HEK293 (cell line): ENCODE data around the gene HOXA4.
A peak's percentile ranks its signal among the peaks of the same experiment; 100 is the strongest.

ENCODE experiments used
- CTCF ChIA-PET: fragments of 350-600 bp; formaldehyde crosslinking; extraction: SDS; loops from one replicate; lab custom pipeline; 2021; ENCODE audit warnings: antibody characterized with exemption; lab: Yijun Ruan, JAX
- POLR2A ChIA-PET: fragments of 300-600 bp; formaldehyde crosslinking; extraction: SDS; loops from one replicate; lab custom pipeline; 2020; ENCODE audit warnings: antibody characterized with exemption, inconsistent platforms; lab: Yijun Ruan, JAX
- H3K27ac ChIP-seq: fragments of 200-500 bp; sonication (Bioruptor generic); 2 replicates; pipeline ENCODE4 v1.5.1; 2014; ENCODE audit warnings: low read depth, low read length, control low read depth, inconsistent platforms; ENCODE audit errors: extremely low read depth
- H3K36me3 ChIP-seq, 2 experiments: fragments of 200-500 bp in 1 of 2; sonication (Bioruptor generic) in 1 of 2; 1 replicate in 1 of 2; 2 replicates in 1 of 2; pipeline ENCODE4 v1.5.1; 2014 to 2017; ENCODE audit warnings: inconsistent platforms in 2 of 2, low read length in 2 of 2; ENCODE audit not compliant: control insufficient read depth in 2 of 2, insufficient read depth in 1 of 2
- H3K4me1 ChIP-seq: fragments of 200-500 bp; sonication (Bioruptor generic); 2 replicates; pipeline ENCODE4 v1.5.1; 2014; ENCODE audit warnings: mild to moderate bottlenecking, low read length, inconsistent platforms; ENCODE audit not compliant: control insufficient read depth, insufficient read depth
- H3K4me3 ChIP-seq: 2 replicates; pipeline ENCODE4 v1.5.1; 2011; ENCODE audit warnings: low read depth, mild to moderate bottlenecking, control low read depth, low read length, moderate library complexity
- H3K9me3 ChIP-seq: fragments of 200-500 bp; sonication (Bioruptor generic); 2 replicates; pipeline ENCODE4 v1.5.1; 2014; ENCODE audit warnings: low read depth, low read length, inconsistent platforms; ENCODE audit not compliant: control insufficient read depth, insufficient read depth
- EGR2 ChIP-seq: fragments of 450-650 bp; formaldehyde crosslinking; IDR thresholded peaks from 2 replicates; pipeline ENCODE4 v1.5.1; 2016; ENCODE audit warnings: low read depth, missing biosample characterization, missing genetic modification characterization
- KLF9 ChIP-seq: fragments of 450-650 bp; formaldehyde crosslinking; IDR thresholded peaks from 2 replicates; pipeline ENCODE4 v1.5.1; 2016; ENCODE audit warnings: missing biosample characterization, missing genetic modification characterization, low read depth
- SCRT2 ChIP-seq: fragments of 450-650 bp; formaldehyde crosslinking; IDR thresholded peaks from 2 replicates; pipeline ENCODE4 v1.5.1; 2016; ENCODE audit warnings: missing biosample characterization, missing genetic modification characterization
- ZBTB8A ChIP-seq: fragments of 450-650 bp; formaldehyde crosslinking; IDR thresholded peaks from 2 replicates; pipeline ENCODE4 v1.5.1; 2016; ENCODE audit warnings: missing biosample characterization, missing genetic modification characterization
- ZEB2 ChIP-seq: fragments of 450-650 bp; formaldehyde crosslinking; IDR thresholded peaks from 2 replicates; pipeline ENCODE4 v1.5.1; 2016; ENCODE audit warnings: missing biosample characterization, missing genetic modification characterization
- ZNF16 ChIP-seq: fragments of 450-650 bp; formaldehyde crosslinking; IDR thresholded peaks from 2 replicates; pipeline ENCODE4 v1.5.1; 2016; ENCODE audit warnings: low read depth, missing biosample characterization, missing genetic modification characterization
- ZNF184 ChIP-seq: fragments of 450-650 bp; IDR thresholded peaks from 2 replicates; pipeline ENCODE4 v1.5.1; 2018; ENCODE audit warnings: missing biosample characterization, mild to moderate bottlenecking, missing genetic modification characterization
- ZNF2 ChIP-seq: fragments of 450-650 bp; formaldehyde crosslinking; IDR thresholded peaks from 2 replicates; pipeline ENCODE4 v1.5.1; 2016; ENCODE audit warnings: missing biosample characterization, missing genetic modification characterization
- ZNF266 ChIP-seq: fragments of 450-650 bp; formaldehyde crosslinking; IDR thresholded peaks from 2 replicates; pipeline ENCODE4 v1.5.1; 2016; ENCODE audit warnings: missing biosample characterization, missing genetic modification characterization, low read depth
- ZNF324 ChIP-seq: fragments of 450-650 bp; formaldehyde crosslinking; IDR thresholded peaks from 2 replicates; pipeline ENCODE4 v1.5.1; 2016; ENCODE audit warnings: missing biosample characterization, missing genetic modification characterization
- ZNF501 ChIP-seq: fragments of 450-650 bp; formaldehyde crosslinking; IDR thresholded peaks from 2 replicates; pipeline ENCODE4 v1.5.1; 2016; ENCODE audit warnings: missing biosample characterization, missing genetic modification characterization
- ZNF624 ChIP-seq: fragments of 450-650 bp; formaldehyde crosslinking; IDR thresholded peaks from 2 replicates; pipeline ENCODE4 v1.5.1; 2017; ENCODE audit warnings: missing biosample characterization, missing genetic modification characterization
- ZNF626 ChIP-seq: fragments of 450-650 bp; sonication (Bioruptor Pico); formaldehyde crosslinking; IDR thresholded peaks from 2 replicates; pipeline ENCODE4 v1.5.1; 2018; ENCODE audit warnings: missing biosample characterization, missing genetic modification characterization, inconsistent platforms
- ZNF768 ChIP-seq: fragments of 450-650 bp; formaldehyde crosslinking; IDR thresholded peaks from 2 replicates; pipeline ENCODE4 v1.5.1; 2018; ENCODE audit warnings: missing biosample characterization, mild to moderate bottlenecking, missing genetic modification characterization
- ZNF776 ChIP-seq: fragments of 450-650 bp; formaldehyde crosslinking; IDR thresholded peaks from 2 replicates; pipeline ENCODE4 v1.5.0; 2017; ENCODE audit warnings: missing biosample characterization, missing genetic modification characterization, borderline replicate concordance
- ZNF837 ChIP-seq: fragments of 450-650 bp; formaldehyde crosslinking; IDR thresholded peaks from 2 replicates; pipeline ENCODE4 v1.5.1; 2016; ENCODE audit warnings: missing biosample characterization, missing genetic modification characterization
- TF ChIP-seq, protein P1 (sequence below): fragments of 450-650 bp; formaldehyde crosslinking; IDR thresholded peaks from 2 replicates; pipeline ENCODE4 v1.5.1; 2016; ENCODE audit warnings: missing biosample characterization, missing genetic modification characterization, borderline replicate concordance
- TF ChIP-seq, protein P2 (sequence below): fragments of 450-650 bp; formaldehyde crosslinking; IDR thresholded peaks from 2 replicates; pipeline ENCODE4 v1.5.1; 2017; ENCODE audit warnings: missing biosample characterization, mild to moderate bottlenecking, missing genetic modification characterization, moderate library complexity
- TF ChIP-seq, protein P3 (sequence below): fragments of 450-650 bp; formaldehyde crosslinking; IDR thresholded peaks from 2 replicates; pipeline ENCODE4 v1.5.1; 2017; ENCODE audit warnings: missing biosample characterization, missing genetic modification characterization
- TF ChIP-seq, protein P4 (sequence below): sonication (generic); formaldehyde crosslinking; IDR thresholded peaks from 2 replicates; pipeline ENCODE4 v1.8.1; 2022; ENCODE audit warnings: mild to moderate bottlenecking, moderate library complexity, missing genetic modification reagents
- TF ChIP-seq, protein P5 (sequence below): fragments of 450-650 bp; formaldehyde crosslinking; IDR thresholded peaks from 2 replicates; pipeline ENCODE4 v1.5.1; 2016; ENCODE audit warnings: missing biosample characterization, missing genetic modification characterization
- TF ChIP-seq, protein P6 (sequence below): fragments of 450-650 bp; formaldehyde crosslinking; IDR thresholded peaks from 2 replicates; pipeline ENCODE4 v1.5.1; 2016; ENCODE audit warnings: missing biosample characterization, missing genetic modification characterization

HOXA4 gene

DNA sequence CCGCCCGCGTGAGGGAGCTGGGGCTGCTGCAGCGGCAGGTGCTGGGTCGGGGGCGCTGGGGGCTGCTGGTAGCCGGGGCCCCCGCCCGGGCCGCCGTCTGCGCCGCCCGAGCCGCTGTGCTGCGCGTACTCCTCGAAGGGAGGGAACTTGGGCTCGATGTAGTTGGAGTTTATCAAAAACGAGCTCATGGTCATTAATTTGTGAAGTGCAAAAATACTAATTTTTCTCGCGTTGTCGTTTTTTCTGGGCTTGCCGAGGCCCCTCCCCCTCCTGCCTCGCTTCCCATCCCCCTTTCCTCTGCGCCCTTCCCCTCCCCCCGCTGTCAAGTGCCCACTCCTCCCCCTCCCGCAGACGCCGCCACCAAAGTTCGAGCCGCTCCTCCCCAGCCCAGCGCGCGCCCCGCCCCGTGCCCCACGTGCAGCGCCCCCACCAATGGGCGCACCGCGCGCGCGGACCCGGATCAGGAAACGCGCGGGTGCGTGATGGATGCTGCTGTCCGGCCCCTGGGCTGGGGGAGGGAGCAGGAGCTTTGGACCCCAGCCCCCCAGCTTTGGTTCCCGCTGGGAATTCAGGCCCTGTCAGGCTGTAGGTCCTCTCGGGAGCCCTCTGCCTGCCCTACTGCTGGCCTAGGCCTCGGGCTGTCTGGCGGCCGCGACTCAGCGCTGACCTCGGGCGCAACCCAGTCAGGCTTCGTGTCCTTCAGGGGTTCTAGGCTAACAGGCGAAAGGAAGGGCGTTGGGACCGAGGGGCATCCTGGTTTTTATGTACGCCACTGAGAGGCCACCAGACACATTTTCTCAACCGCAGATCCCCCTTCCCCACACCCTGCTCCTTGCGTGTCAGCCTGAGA lies at the start of gene HOXA4:
Gene HOXA4 (minus strand): TSS at position 218 of the 850 bp plus-strand sequence. CDS start 24 bp downstream, at position 194.
- ChIA-PET CTCF (interaction anchor here (0.7 to 2.7 kb wide), 12 partner anchors 9 to 923 kb away, joined by 3 to 12 read pairs (median 5); partner anchors contain the start of genes HOXA5 and HOXA6), POLR2A (interaction anchor here (1.1 to 2.2 kb wide), 11 partner anchors 11 to 273 kb away, joined by 3 to 29 read pairs (median 6); partner anchors contain the start of genes HOXA1, HOXA5, HOXA7 and SKAP2)
- peak within 1 kb of the TSS; percentile 52 for H3K4me3 ChIP-seq
- no peaks in the 10 kb centered on the region for H3K9me3 ChIP-seq
- peaks cover 78% of the 10 kb centered on the region for H3K4me1 ChIP-seq
- peak within 1 kb of the TSS; percentile 100 for H3K27ac ChIP-seq
- H3K36me3 ChIP-seq, result peaks cover 5 to 12% of the 10 kb centered on the region in 2 experiments; a peak in 1 of 3 replicates
- TF ChIP-seq ZNF324 (tag by site-specific recombination) (0 out of 2 replicates have a peak, but pooled peaks have one; percentile 13), EGR2 (no peak; the same call in 1 of the 2 replicates), ZNF624 (tag by site-specific recombination) (no peak), ZNF768 (tag by site-specific recombination) (no peak), ZBTB8A (tag by site-specific recombination) (peak; percentile 98), ZNF776 (tag by site-specific recombination) (no peak), ZNF184 (tag by site-specific recombination) (no peak), ZEB2 (tag by site-specific recombination) (0 out of 2 replicates have a peak, but pooled peaks have one; percentile 59), ZNF266 (tag by site-specific recombination) (no peak), ZNF501 (tag by site-specific recombination) (peak; percentile 70; the same call in 1 of the 2 replicates), SCRT2 (tag by site-specific recombination) (no peak), ZNF2 (tag by site-specific recombination) (no peak), ZNF626 (tag by site-specific recombination) (no peak), KLF9 (tag by site-specific recombination) (peak; percentile 68), ZNF16 (tag by site-specific recombination) (no peak), ZNF837 (tag by site-specific recombination) (no peak)
- TF ChIP-seq, protein P1, sequence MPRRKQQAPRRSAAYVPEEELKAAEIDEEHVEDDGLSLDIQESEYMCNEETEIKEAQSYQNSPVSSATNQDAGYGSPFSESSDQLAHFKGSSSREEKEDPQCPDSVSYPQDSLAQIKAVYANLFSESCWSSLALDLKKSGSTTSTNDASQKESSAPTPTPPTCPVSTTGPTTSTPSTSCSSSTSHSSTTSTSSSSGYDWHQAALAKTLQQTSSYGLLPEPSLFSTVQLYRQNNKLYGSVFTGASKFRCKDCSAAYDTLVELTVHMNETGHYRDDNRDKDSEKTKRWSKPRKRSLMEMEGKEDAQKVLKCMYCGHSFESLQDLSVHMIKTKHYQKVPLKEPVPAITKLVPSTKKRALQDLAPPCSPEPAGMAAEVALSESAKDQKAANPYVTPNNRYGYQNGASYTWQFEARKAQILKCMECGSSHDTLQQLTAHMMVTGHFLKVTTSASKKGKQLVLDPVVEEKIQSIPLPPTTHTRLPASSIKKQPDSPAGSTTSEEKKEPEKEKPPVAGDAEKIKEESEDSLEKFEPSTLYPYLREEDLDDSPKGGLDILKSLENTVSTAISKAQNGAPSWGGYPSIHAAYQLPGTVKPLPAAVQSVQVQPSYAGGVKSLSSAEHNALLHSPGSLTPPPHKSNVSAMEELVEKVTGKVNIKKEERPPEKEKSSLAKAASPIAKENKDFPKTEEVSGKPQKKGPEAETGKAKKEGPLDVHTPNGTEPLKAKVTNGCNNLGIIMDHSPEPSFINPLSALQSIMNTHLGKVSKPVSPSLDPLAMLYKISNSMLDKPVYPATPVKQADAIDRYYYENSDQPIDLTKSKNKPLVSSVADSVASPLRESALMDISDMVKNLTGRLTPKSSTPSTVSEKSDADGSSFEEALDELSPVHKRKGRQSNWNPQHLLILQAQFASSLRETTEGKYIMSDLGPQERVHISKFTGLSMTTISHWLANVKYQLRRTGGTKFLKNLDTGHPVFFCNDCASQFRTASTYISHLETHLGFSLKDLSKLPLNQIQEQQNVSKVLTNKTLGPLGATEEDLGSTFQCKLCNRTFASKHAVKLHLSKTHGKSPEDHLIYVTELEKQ (tag by site-specific recombination), result peak; percentile 39; the same call in 1 of the 2 replicates
- TF ChIP-seq, protein P2, sequence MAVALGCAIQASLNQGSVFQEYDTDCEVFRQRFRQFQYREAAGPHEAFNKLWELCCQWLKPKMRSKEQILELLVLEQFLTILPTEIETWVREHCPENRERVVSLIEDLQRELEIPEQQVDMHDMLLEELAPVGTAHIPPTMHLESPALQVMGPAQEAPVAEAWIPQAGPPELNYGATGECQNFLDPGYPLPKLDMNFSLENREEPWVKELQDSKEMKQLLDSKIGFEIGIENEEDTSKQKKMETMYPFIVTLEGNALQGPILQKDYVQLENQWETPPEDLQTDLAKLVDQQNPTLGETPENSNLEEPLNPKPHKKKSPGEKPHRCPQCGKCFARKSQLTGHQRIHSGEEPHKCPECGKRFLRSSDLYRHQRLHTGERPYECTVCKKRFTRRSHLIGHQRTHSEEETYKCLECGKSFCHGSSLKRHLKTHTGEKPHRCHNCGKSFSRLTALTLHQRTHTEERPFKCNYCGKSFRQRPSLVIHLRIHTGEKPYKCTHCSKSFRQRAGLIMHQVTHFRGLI (tag by site-specific recombination), result no peak
- TF ChIP-seq, protein P3, sequence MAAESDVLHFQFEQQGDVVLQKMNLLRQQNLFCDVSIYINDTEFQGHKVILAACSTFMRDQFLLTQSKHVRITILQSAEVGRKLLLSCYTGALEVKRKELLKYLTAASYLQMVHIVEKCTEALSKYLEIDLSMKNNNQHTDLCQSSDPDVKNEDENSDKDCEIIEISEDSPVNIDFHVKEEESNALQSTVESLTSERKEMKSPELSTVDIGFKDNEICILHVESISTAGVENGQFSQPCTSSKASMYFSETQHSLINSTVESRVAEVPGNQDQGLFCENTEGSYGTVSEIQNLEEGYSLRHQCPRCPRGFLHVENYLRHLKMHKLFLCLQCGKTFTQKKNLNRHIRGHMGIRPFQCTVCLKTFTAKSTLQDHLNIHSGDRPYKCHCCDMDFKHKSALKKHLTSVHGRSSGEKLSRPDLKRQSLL, result 0 out of 2 replicates have a peak, but pooled peaks have one; percentile 28
- TF ChIP-seq, protein P4, sequence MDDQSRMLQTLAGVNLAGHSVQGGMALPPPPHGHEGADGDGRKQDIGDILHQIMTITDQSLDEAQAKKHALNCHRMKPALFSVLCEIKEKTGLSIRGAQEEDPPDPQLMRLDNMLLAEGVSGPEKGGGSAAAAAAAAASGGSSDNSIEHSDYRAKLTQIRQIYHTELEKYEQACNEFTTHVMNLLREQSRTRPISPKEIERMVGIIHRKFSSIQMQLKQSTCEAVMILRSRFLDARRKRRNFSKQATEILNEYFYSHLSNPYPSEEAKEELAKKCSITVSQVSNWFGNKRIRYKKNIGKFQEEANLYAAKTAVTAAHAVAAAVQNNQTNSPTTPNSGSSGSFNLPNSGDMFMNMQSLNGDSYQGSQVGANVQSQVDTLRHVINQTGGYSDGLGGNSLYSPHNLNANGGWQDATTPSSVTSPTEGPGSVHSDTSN (CRISPR knock-in tag), result 0 out of 2 replicates have a peak, but pooled peaks have one; percentile 40
- TF ChIP-seq, protein P5, sequence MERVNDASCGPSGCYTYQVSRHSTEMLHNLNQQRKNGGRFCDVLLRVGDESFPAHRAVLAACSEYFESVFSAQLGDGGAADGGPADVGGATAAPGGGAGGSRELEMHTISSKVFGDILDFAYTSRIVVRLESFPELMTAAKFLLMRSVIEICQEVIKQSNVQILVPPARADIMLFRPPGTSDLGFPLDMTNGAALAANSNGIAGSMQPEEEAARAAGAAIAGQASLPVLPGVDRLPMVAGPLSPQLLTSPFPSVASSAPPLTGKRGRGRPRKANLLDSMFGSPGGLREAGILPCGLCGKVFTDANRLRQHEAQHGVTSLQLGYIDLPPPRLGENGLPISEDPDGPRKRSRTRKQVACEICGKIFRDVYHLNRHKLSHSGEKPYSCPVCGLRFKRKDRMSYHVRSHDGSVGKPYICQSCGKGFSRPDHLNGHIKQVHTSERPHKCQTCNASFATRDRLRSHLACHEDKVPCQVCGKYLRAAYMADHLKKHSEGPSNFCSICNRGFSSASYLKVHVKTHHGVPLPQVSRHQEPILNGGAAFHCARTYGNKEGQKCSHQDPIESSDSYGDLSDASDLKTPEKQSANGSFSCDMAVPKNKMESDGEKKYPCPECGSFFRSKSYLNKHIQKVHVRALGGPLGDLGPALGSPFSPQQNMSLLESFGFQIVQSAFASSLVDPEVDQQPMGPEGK (tag by site-specific recombination), result peak; percentile 98
- TF ChIP-seq, protein P6, sequence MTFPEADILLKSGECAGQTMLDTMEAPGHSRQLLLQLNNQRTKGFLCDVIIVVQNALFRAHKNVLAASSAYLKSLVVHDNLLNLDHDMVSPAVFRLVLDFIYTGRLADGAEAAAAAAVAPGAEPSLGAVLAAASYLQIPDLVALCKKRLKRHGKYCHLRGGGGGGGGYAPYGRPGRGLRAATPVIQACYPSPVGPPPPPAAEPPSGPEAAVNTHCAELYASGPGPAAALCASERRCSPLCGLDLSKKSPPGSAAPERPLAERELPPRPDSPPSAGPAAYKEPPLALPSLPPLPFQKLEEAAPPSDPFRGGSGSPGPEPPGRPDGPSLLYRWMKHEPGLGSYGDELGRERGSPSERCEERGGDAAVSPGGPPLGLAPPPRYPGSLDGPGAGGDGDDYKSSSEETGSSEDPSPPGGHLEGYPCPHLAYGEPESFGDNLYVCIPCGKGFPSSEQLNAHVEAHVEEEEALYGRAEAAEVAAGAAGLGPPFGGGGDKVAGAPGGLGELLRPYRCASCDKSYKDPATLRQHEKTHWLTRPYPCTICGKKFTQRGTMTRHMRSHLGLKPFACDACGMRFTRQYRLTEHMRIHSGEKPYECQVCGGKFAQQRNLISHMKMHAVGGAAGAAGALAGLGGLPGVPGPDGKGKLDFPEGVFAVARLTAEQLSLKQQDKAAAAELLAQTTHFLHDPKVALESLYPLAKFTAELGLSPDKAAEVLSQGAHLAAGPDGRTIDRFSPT, result peak; percentile 58; the same call in 1 of the 2 replicates
